ENCODE measurements around the gene FAM47E. TPM values are rescaled to one million over a fixed set of nuclear protein-coding genes. Genes with fewer than 3 reads are reported as not detected.

FAM47E gene
- total RNA-seq, 1 experiment from 2014 or later, result 2.0 TPM

DNA sequence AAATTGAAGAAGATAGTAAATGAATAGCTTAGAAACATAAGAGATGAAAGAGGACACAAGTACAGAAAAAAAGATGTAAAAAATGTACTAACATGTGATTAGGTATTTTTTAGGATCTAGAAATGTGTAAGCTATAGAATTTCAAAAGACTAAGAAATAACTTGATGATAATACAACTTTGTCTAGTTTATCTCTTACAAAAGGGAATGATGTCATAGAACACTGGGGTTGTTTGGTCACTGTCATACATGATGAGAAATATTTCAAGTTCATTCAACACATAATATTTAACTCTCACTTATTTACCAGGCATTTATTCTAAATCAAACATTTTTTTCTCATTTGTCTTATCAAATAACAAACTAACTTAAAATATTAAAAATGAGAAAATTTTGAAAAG lies 73.6 kb downstream of the FAM47E start:
- H3K14ac ChIP-seq (ENCODE audit: insufficient read depth, low read length), result no peak overlapping the region
- Mint-ChIP-seq H3K4me3 (no peak overlapping the region), H3K27me3 (ENCODE audit: low read depth) (no peaks in the 10 kb centered on the region; the same call in 1 of the 2 replicates), H3K9me3 (peaks cover 22 to 41% of the 10 kb centered on the region in 2 experiments), H3K27ac (no peak overlapping the region), H3K4me1 (no peaks in the 10 kb centered on the region), H3K36me3 (ENCODE audit: insufficient read depth in 1 of 3, low read depth in 3 of 3) (peaks cover 3 to 20% (median 9%) of the 10 kb centered on the region in 3 experiments; a peak in 5 of 7 replicates)
- H2AK5ac ChIP-seq (ENCODE audit: insufficient read length, low read length), result no peak overlapping the region
- no peak overlapping the region for H3T11ph ChIP-seq (ENCODE audit: low read length)
- no peak overlapping the region for H3K18ac ChIP-seq (ENCODE audit: insufficient read length, low read depth, low read length)
- H3K4ac ChIP-seq (ENCODE audit: low read depth, low read length), result no peak overlapping the region
- H2BK5ac ChIP-seq (ENCODE audit: insufficient read length, low read length), result no peak overlapping the region
- H2BK20ac ChIP-seq (ENCODE audit: low read depth, low read length, poor library complexity, severe bottlenecking), result no peak overlapping the region
- H3K79me2 ChIP-seq (ENCODE audit: insufficient read depth, low read length), result no peaks in the 10 kb centered on the region
- no peak overlapping the region for H2BK15ac ChIP-seq (ENCODE audit: low read depth, low read length)
- H2BK12ac ChIP-seq (ENCODE audit: insufficient read length, low read depth, low read length), result no peak overlapping the region
- no peak overlapping the region for H2AFZ ChIP-seq (ENCODE audit: low read length)
- no peak overlapping the region for H4K91ac ChIP-seq (ENCODE audit: insufficient read length, low read depth, low read length)
- no peaks in the 10 kb centered on the region for H3K23me2 ChIP-seq (ENCODE audit: insufficient read length, low read depth, low read length, poor library complexity, severe bottlenecking)
- DNase-seq, result no peak
- no peak overlapping the region for H3K23ac ChIP-seq (ENCODE audit: insufficient read length, low read depth, low read length)
- H3K4me1 ChIP-seq (ENCODE audit: insufficient read depth, low read length), result no peaks in the 10 kb centered on the region
- H4K5ac ChIP-seq (ENCODE audit: insufficient read length, low read depth, low read length), result no peak overlapping the region
- no peaks in the 10 kb centered on the region for H3K27me3 ChIP-seq (ENCODE audit: insufficient read depth, low read length)
- no peak overlapping the region for H2BK120ac ChIP-seq (ENCODE audit: low read depth, low read length, poor library complexity, severe bottlenecking)
- no peaks in the 10 kb centered on the region for H4K20me1 ChIP-seq (ENCODE audit: control insufficient read depth, insufficient read depth, insufficient read length)
- no peak overlapping the region for H3K56ac ChIP-seq (ENCODE audit: insufficient read length, low read depth, low read length)
- no peak overlapping the region for H4K8ac ChIP-seq (replicated peaks; ENCODE audit: insufficient read length, low read depth, low read length)
- H3K9ac ChIP-seq (ENCODE audit: extremely low read depth, insufficient read length, low read length), result no peak overlapping the region
- H3K9me3 ChIP-seq (ENCODE audit: control insufficient read depth, low read depth, low read length), result no peaks in the 10 kb centered on the region
- H3K27ac ChIP-seq (ENCODE audit: insufficient read length, low read depth, low read length), result no peak overlapping the region
- TF ChIP-seq, protein P1, sequence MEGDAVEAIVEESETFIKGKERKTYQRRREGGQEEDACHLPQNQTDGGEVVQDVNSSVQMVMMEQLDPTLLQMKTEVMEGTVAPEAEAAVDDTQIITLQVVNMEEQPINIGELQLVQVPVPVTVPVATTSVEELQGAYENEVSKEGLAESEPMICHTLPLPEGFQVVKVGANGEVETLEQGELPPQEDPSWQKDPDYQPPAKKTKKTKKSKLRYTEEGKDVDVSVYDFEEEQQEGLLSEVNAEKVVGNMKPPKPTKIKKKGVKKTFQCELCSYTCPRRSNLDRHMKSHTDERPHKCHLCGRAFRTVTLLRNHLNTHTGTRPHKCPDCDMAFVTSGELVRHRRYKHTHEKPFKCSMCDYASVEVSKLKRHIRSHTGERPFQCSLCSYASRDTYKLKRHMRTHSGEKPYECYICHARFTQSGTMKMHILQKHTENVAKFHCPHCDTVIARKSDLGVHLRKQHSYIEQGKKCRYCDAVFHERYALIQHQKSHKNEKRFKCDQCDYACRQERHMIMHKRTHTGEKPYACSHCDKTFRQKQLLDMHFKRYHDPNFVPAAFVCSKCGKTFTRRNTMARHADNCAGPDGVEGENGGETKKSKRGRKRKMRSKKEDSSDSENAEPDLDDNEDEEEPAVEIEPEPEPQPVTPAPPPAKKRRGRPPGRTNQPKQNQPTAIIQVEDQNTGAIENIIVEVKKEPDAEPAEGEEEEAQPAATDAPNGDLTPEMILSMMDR (conservative IDR thresholded peaks at IDR 0.05), result no peak
- no peak overlapping the region for H3K4me2 ChIP-seq (ENCODE audit: insufficient read depth, insufficient read length, low read length)
- no peaks in the 10 kb centered on the region for H3K79me1 ChIP-seq (ENCODE audit: insufficient read depth, low read depth, low read length, poor library complexity, severe bottlenecking)

Data from H9 (cell line).